ENCODE data around the gene AMBN. TPM values are rescaled to one million over a fixed set of nuclear protein-coding genes. Genes with fewer than 3 reads are reported as not detected.
"Not testable (repeated sequence)": the region's sequence is repeated elsewhere in the genome, so short reads cannot be mapped to it uniquely, and the experiment has no call there.

The AMBN gene
- polyA plus RNA-seq, 3 donors = 1.4 to 1.7 (median 1.6) TPM

GRCh38 chr4:70603856-70604255 lies 11.8 kb downstream of the AMBN start:
- DNase-seq (ENCODE audit: extremely low read depth in 1 of 11, low read depth in 9 of 11, low spot score in 4 of 11) = no peak

DNA sequence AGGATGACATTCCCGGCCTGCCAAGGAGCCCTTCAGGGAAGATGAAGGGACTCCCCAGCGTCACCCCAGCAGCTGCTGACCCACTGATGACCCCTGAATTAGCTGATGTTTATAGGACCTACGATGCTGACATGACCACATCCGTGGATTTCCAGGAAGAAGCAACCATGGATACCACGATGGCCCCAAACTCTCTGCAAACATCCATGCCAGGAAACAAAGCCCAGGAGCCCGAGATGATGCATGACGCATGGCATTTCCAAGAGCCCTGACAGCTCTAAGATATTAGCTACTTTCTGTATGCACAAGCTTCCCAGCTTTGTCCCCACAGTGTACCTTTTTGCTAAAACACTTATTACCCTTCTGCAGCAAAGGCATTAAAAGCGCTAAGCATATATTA lies 14.4 kb downstream of the AMBN start:
- DNase-seq (ENCODE audit: extremely low read depth in 1 of 11, low read depth in 9 of 11, low spot score in 4 of 11) = no peak

GRCh38 chr4:70607334-70607853 lies 15.3 kb downstream of the AMBN start:
- DNase-seq (ENCODE audit: extremely low read depth in 1 of 11, low read depth in 9 of 11, low spot score in 4 of 11) = no peak

DNA sequence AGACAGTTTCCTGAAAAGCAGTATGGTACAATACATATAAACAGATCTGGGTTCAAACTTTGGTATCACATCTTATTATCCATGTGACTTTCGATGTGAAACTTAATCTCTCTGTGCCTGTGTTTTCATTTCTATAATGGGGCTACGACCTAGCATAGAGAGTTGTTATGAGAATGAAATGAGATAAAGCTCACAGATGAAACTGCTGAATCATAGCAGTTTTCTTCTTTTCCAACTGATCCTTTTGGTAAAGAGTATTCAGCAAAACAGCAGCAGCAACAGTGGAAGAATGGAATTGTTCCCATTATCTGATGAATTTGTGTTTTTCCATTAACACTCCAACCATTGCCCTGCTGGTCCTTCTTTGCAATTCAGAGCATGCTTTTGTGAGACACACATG lies 16.3 kb downstream of the AMBN start:
- DNase-seq (ENCODE audit: extremely low read depth in 1 of 11, low read depth in 9 of 11, low spot score in 4 of 11) = no peak

- DNase-seq (ENCODE audit: extremely low read depth in 1 of 11, low read depth in 9 of 11, low spot score in 4 of 11) = peak in 2 of 11 donors; percentile 58 to 61
Observed at GRCh38 chr4:70613306-70614183, 21.5 kb downstream of the AMBN start.

DNA sequence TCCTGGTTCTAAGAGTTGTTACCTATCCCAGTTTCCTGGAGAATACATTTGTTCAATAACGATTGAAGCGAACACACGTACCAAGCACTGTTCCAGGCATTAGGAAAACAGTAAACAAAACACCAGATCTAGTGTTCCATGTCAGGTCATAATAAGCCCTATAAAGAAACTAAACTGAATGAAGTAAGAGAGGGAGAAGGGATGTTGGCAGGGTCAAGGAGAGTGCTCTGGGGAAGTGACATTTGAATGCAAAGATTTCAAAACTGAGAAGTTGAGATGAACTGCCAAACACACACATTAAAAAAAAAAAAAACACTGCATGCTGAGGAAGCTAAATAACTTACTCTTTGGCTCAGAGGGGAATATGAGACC lies 22.1 kb downstream of the AMBN start:
- DNase-seq (ENCODE audit: extremely low read depth in 1 of 11, low read depth in 9 of 11, low spot score in 4 of 11) = no peak

DNA sequence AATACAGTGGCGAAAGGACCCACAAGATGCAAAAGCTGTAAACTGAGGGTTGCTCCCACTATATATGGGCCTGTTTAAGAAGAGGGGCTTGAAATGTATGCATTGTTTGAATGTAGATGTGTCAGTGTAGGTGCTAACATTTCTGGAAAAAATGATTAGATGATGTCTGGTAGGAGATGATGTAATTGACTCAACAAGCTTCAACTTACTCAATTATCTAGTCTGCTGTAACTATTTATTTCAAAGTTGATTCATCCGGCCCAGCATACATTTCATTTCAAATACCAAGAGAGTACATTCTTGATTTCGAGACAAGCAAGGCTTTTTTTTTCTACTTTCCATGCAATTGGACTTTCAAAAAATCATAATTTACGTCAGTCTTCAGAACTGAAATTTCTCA lies 27.2 kb downstream of the AMBN start:
- no peak for DNase-seq (ENCODE audit: extremely low read depth in 1 of 11, low read depth in 9 of 11, low spot score in 4 of 11)

GRCh38 chr4:70619778-70620177 lies 27.7 kb downstream of the AMBN start:
- DNase-seq (ENCODE audit: extremely low read depth in 1 of 11, low read depth in 9 of 11, low spot score in 4 of 11) = no peak

DNA sequence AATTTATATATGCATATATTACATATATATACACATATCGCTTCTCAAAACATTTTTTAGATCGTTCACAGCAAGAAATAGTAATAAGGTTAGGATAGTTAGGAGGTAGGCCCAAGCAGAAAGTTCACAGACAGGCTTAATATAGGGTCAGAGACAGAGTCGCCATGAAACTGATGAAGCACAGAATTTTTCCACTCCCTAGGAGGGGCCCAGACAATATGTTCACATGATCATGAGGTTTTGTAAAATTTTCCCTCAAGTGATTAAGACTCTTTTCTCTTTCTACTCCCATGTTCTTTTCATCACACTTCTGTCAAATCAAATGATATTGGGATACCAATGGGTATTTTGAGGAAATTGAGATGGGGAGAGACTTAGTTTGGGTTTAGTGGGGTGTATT lies 31.3 kb downstream of the AMBN start:
- no peak for DNase-seq (ENCODE audit: extremely low read depth in 1 of 11, low read depth in 9 of 11, low spot score in 4 of 11)

- no peak for DNase-seq (ENCODE audit: extremely low read depth in 1 of 11, low read depth in 9 of 11, low spot score in 4 of 11)
Observed at GRCh38 chr4:70624226-70624793, 32.3 kb downstream of the AMBN start.

- no peak for DNase-seq (ENCODE audit: extremely low read depth in 1 of 11, low read depth in 9 of 11, low spot score in 4 of 11)
Observed at GRCh38 chr4:70627620-70628019, 35.6 kb downstream of the AMBN start.

DNA sequence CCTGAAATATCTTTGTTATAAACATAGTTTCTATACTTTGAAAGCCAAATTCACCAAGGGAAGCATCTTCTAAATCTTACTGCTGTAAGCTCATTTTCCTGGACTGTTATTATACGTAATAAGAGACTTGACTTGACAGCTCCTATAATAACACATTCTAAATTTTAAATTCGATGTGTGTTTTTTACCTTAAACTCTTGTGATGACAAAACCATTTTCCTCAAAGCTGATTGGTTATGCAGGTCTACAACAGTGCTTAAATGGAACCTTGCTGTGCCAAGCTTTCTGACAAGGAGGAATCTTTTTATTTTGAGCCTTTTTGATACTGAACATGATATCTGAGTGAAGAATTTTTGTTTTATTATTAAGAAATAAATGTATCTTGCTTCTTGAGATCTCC lies 36.4 kb downstream of the AMBN start, which contains the start of gene ENAM:
ENAM (plus strand) TSS at position 301 of the 400 bp plus-strand sequence. CDS start 757 bp downstream, outside the sequence.
- no peak for DNase-seq (ENCODE audit: extremely low read depth in 1 of 11, low read depth in 9 of 11, low spot score in 4 of 11)

DNA sequence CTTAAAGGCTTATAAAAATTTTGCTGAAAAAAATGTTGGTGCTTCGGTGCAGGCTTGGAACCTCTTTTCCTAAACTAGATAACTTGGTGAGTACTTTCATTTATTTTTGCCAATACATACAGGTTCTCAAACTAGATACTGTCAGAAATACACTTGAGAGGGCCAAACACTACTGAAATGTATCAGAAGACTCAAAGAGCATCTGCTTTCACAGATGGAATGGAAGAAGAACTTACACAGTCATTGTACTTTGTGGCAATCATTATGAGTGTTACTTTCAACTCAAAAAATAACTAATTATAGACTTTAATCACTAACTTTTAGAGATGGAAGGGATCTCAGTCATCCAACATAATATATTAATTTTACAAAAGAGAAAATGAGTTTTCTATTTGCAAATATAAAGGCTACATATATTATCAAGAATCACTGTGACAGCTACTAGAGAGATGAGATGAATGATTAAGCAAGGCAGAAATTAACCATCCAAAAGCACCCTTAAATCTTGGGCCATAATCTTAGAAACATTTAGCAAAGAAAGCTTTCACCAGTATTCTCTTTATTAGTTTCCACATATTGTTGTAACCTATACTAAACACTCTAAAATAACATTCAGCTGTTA lies 37.5 kb downstream of the AMBN start:
- DNase-seq (ENCODE audit: extremely low read depth in 1 of 11, low read depth in 9 of 11, low spot score in 4 of 11) = no peak

DNA sequence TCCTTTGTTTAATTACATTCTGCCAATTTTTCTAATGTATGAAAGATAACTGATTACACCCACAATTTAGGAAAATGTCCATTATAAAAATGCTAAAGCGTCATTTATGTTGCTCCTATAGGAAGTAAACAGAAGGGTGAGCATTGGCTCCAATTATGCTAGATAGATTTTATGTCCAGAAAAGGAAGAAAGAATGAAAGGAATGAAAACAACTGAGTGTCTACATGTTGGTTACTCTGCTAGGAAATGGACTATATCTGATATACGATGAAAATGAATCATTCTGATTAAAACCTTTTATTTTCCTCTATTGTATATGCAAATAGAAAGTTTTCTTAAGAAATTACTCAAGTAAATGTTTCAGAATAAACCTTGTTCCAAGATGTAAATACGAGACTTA lies 38.1 kb downstream of the AMBN start:
- DNase-seq (ENCODE audit: extremely low read depth in 1 of 11, low read depth in 9 of 11, low spot score in 4 of 11) = no peak

- no peak for DNase-seq (ENCODE audit: extremely low read depth in 1 of 11, low read depth in 9 of 11, low spot score in 4 of 11)
Observed at GRCh38 chr4:70632028-70632427, 40.0 kb downstream of the AMBN start.

- DNase-seq (ENCODE audit: extremely low read depth in 1 of 11, low read depth in 9 of 11, low spot score in 4 of 11) = no peak
Observed at GRCh38 chr4:70634482-70634881, 42.4 kb downstream of the AMBN start.

DNA sequence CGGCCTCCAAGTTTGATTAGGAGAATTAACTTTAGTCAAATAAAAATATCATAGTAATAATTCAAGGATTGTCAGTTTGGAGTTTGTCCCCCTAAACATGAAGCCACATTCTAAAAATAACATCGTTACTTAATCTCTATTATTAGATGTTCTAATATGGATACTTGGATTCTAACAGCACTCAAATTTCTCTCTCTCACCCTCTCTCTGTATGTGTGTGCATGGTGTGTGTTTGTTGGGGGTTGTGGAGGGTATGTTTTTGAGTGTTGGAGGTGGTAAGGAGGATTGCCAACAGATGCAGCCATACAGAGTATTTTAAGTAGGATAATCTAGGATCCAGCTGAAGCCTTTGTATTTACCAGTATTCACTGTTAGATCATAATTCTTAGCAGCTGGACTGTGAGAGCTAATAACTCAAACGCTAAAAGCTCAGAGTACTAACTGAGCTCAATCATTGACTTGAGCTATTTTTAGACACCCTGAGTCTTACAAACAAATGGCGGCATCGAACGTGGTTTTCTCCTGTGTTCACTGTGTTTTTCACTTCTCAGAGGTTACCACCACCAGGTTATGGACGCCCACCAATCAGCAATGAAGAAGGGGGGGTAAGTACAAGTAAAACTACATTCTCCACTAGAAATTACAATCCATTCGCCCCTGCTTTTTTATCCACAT lies 45.3 kb downstream of the AMBN start:
- peak in 4 of 11 donors; percentile 36 to 75 (median 42) for DNase-seq (ENCODE audit: extremely low read depth in 1 of 11, low read depth in 9 of 11, low spot score in 4 of 11)

- no peak for DNase-seq (ENCODE audit: extremely low read depth in 1 of 11, low read depth in 9 of 11, low spot score in 4 of 11)
Observed at GRCh38 chr4:70640192-70640591, 48.1 kb downstream of the AMBN start.

DNA sequence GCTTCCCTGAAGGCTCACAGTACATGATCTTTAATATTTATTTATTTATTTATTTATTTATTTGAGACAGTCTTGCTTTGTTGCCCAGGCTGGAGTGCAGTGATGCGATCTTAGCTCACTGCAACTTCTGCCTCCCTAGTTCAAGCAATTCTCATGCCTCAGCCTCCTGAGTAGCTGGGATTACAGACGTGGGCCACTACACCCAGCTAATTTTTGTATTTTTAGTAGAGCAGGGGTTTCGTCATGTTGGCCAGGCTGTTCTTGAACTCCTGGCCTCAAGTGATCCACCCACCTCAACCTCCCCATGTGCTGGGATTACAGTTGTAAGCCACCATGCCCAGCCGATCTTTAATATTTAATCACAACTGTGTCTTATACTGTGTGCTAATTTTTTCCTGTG lies 58.7 kb downstream of the AMBN start:
- not testable (repeated sequence) for DNase-seq (ENCODE audit: extremely low read depth in 1 of 11, low read depth in 9 of 11, low spot score in 4 of 11)

Data from renal cortex interstitium (tissue), 11 donors.